K562 (cell line): ENCODE measurements around the gene NRXN3. TPM values are rescaled to one million over a fixed set of nuclear protein-coding genes. Genes with fewer than 3 reads are reported as not detected.

Experiments
- ATAC-seq: fragments of 200-7000 bp; cut with Tn5 transposase; 3 replicates; pipeline ENCODE4 v1.9.1; 2020; ENCODE audit warnings: moderate library complexity
- BruUV-seq: library from RNA; stranded (reverse); fragments of 400-500 nt; replicated peaks from 2 replicates; lab custom pipeline; 2021; lab: Mats Ljungman, UMichigan
- CTCF ChIA-PET: fragments of 300-600 bp; formaldehyde crosslinking; extraction: SDS; loops from one replicate; lab custom pipeline; 2021; ENCODE audit warnings: low intra/inter-chr PET ratio; lab: Yijun Ruan, JAX
- POLR2A ChIA-PET: fragments of 300-600, 350-650 bp; sonication (Branson Sonifier 250); formaldehyde crosslinking; extraction: SDS; loops from one replicate; lab custom pipeline; 2021; ENCODE audit warnings: antibody characterized with exemption, inconsistent platforms; lab: Yijun Ruan, JAX
- DNase-seq, 4 experiments: peaks; one replicate each; pipeline versions ENCODE4 v3.0.0 to v3.0.0-alpha.2; 2011 to 2018; ENCODE audit warnings: low spot score in 3 of 4, mixed read lengths in 3 of 4; ENCODE audit errors: extremely low read depth in 1 of 4
- FAIRE-seq: peaks from 2 replicates; lab custom pipeline; 2011; peaks lifted over from hg19 to GRCh38; lab: Jason Lieb, UNC
- H2AFZ ChIP-seq: 2 replicates; pipeline ENCODE4 v1.6.0; 2011; ENCODE audit warnings: low read depth, low read length, control low read depth, inconsistent platforms
- H3K27ac ChIP-seq: fragments of 200-600 bp; 3 replicates; pipeline ENCODE4 v1.8.0; 2011; ENCODE audit warnings: low read depth, mild to moderate bottlenecking, control low read depth, inconsistent platforms, low read length, moderate library complexity, mixed read lengths; ENCODE audit errors: extremely low read depth
- H3K27me3 ChIP-seq, 2 experiments: fragments of 300-600 bp in 1 of 2; 2 replicates in 1 of 2; 3 replicates in 1 of 2; pipeline versions ENCODE4 v1.6.0 to v1.8.0; 2011; ENCODE audit warnings: inconsistent platforms in 2 of 2, low read length in 2 of 2, mild to moderate bottlenecking in 1 of 2, mixed read lengths in 1 of 2, moderate library complexity in 1 of 2; ENCODE audit not compliant: control insufficient read depth in 2 of 2, insufficient read depth in 2 of 2
- H3K36me3 ChIP-seq: fragments of 300-600 bp; 3 replicates; pipeline ENCODE4 v1.8.0; 2011; ENCODE audit warnings: mild to moderate bottlenecking, low read length, inconsistent platforms; ENCODE audit not compliant: control insufficient read depth, insufficient read depth
- H3K4me1 ChIP-seq, 2 experiments: fragments of 200-600 bp in 1 of 2; replicated peaks in 1 of 2; 2 replicates in 1 of 2; 3 replicates in 1 of 2; pipeline versions ENCODE4 v1.5.1 to v1.8.0; 2011; ENCODE audit warnings: inconsistent platforms in 2 of 2, low read length in 2 of 2, mild to moderate bottlenecking in 1 of 2, mixed read lengths in 1 of 2, moderate library complexity in 1 of 2; ENCODE audit not compliant: control insufficient read depth in 2 of 2, insufficient read depth in 2 of 2
- H3K4me2 ChIP-seq: 2 replicates; pipeline ENCODE4 v1.6.1; 2011; ENCODE audit warnings: low read length, control low read depth, inconsistent platforms, mixed read lengths; ENCODE audit not compliant: insufficient read depth
- H3K4me3 ChIP-seq: fragments of 200-600 bp; sonication (generic), shearing (Covaris generic); 2 replicates; pipeline ENCODE4 v1.5.1; 2016; ENCODE audit warnings: control low read depth, inconsistent platforms
- H3K79me2 ChIP-seq: fragments of 200-600 bp; 3 replicates; pipeline ENCODE4 v1.8.0; 2011; ENCODE audit warnings: low read length, inconsistent platforms; ENCODE audit not compliant: control insufficient read depth, insufficient read depth
- H3K9ac ChIP-seq, 2 experiments: 2 replicates each; pipeline versions ENCODE4 v1.6.0 to v1.6.1; 2011; ENCODE audit warnings: low read depth in 2 of 2, low read length in 2 of 2, control low read depth in 1 of 2, inconsistent platforms in 1 of 2, mild to moderate bottlenecking in 1 of 2, mixed read lengths in 1 of 2; ENCODE audit not compliant: insufficient read depth in 1 of 2
- H3K9me1 ChIP-seq: one replicate; pipeline ENCODE4 v1.6.0; 2011; ENCODE audit warnings: inconsistent platforms, mild to moderate bottlenecking, low read length, moderate library complexity; ENCODE audit not compliant: control insufficient read depth, insufficient read depth
- H3K9me3 ChIP-seq: replicated peaks from 2 replicates; pipeline ENCODE4 v1.5.1; 2011; ENCODE audit warnings: low read depth, low read length, inconsistent platforms; ENCODE audit not compliant: control insufficient read depth, insufficient read depth
- H4K20me1 ChIP-seq: replicated peaks from 2 replicates; pipeline ENCODE4 v1.6.1; 2011; ENCODE audit warnings: low read length, inconsistent platforms, mixed read lengths; ENCODE audit not compliant: control insufficient read depth, insufficient read depth
- MXI1 ChIP-seq: IDR thresholded peaks from 2 replicates; pipeline ENCODE4 v1.6.1; 2011; ENCODE audit warnings: low read depth, mild to moderate bottlenecking, improper control_type of control experiment, low read length
- RERE ChIP-seq: sonication (generic); formaldehyde crosslinking; IDR thresholded peaks from 2 replicates; pipeline ENCODE4 v1.8.0; 2023; ENCODE audit warnings: missing genetic modification reagents, mild to moderate bottlenecking, borderline replicate concordance
- YY1 ChIP-seq, 3 experiments: IDR thresholded peaks; 2 replicates each; pipeline ENCODE4 v1.6.1; 2011; ENCODE audit warnings: low read length in 2 of 3, mild to moderate bottlenecking in 2 of 3, moderate library complexity in 2 of 3, borderline replicate concordance in 1 of 3, control low read depth in 1 of 3, low read depth in 1 of 3; ENCODE audit not compliant: insufficient read depth in 3 of 3, insufficient replicate concordance in 2 of 3, control insufficient read depth in 1 of 3, insufficient read length in 1 of 3; ENCODE audit errors: extremely low read depth in 1 of 3
- ZEB2 ChIP-seq: fragments of 450-650 bp; IDR thresholded peaks from 2 replicates; pipeline ENCODE4 v1.6.1; 2016
- WGBS: fragments of 100-300 bp; shearing (Covaris generic); methylation state at CpG from one replicate; pipeline ENCODE4 v1.1.6; 2016; ENCODE audit warnings: low coverage, mixed read lengths; ENCODE audit not compliant: insufficient coverage; ENCODE audit errors: missing lambda C conversion rate; 5-methylcytosine and 5-hydroxymethylcytosine counted together
- in situ Hi-C: fragments of 300-500 bp; cut with MboI; formaldehyde crosslinking; loops from 4 replicates; pipeline ENCODE4 v1.15.0; 2018; ENCODE audit warnings: inconsistent platforms, mixed read lengths
- intact Hi-C: fragments of 100-400 bp; cut with micrococcal nuclease; formaldehyde crosslinking; loops from 2 replicates; pipeline ENCODE4 v1.14.2; 2022
- polyA plus RNA-seq, 8 experiments: library from polyadenylated mRNA; depleted of rRNA in 4 of 8; stranded (reverse) in 5 of 8; unstranded in 3 of 8; fragments of >200 nt; fragmentation: Nextera tagmentation in 2 of 8; fragmentation: Illumina TruSeq in 1 of 8; extraction: Ambion mirVana in 2 of 8; extraction: Trizol in 1 of 8; gene quantifications; 2 replicates each; pipeline versions ENCODE4 v1.2.1 to v1.2.3, GENCODE V29; 2011 to 2014; ENCODE audit warnings: inconsistent platforms in 1 of 8, missing spikeins in 1 of 8
- total RNA-seq, 7 experiments: library from RNA; depleted of rRNA in 6 of 7; stranded (reverse); fragments of >200 nt in 6 of 7; fragmentation: Illumina TruSeq in 2 of 7; extraction: Trizol in 2 of 7; gene quantifications; 2 replicates each; pipeline versions ENCODE4 v1.2.1 to v1.2.3, GENCODE V29; 2011 to 2021; ENCODE audit warnings: low replicate concordance in 1 of 7

NRXN3 gene
- total and polyA plus RNA-seq, 9 of the 15 experiments (the other 6 are each of a cell fraction or from before 2014, with no cell fraction given): 0.09 TPM; not detected in 8

- no peak for TF ChIP-seq YY1 (IDR thresholded peaks at IDR 0.05; ENCODE audit: borderline replicate concordance in 1 of 3, control insufficient read depth in 1 of 3, extremely low read depth in 1 of 3, insufficient read depth in 3 of 3, insufficient read length in 1 of 3, insufficient replicate concordance in 2 of 3, low read depth in 1 of 3, low read length in 2 of 3)
Observed at GRCh38 chr14:78170203-78170602, at the start of gene NRXN3 (continued).

GRCh38 chr14:78122436-78122835 is 47.7 kb upstream of the NRXN3 start:
- H3K4me1 ChIP-seq: no peaks in the 10 kb centered on the region
- H3K9me3 ChIP-seq: no peaks in the 10 kb centered on the region
- H2AFZ ChIP-seq: no peak overlapping the region
- TF ChIP-seq MXI1 (no peak), RERE (CRISPR knock-in tag) (no peak), ZEB2 (no peak)
- BruUV-seq: no TSS peak
- DNase-seq (no peak), FAIRE-seq (no peak), ATAC-seq (no peak)
- 0% methylated on average over 5 of the region's 5 CpGs for whole genome bisulfite sequencing
- in situ Hi-C loops (no loop called here), intact Hi-C loops (no loop called here)
- no peaks in the 10 kb centered on the region for H3K9me1 ChIP-seq
- peaks cover 0 to 4% of the 10 kb centered on the region in 2 experiments; a peak in 1 of 5 replicates for H3K27me3 ChIP-seq
- no peak overlapping the region for H3K27ac ChIP-seq
- H3K36me3 ChIP-seq: no peaks in the 10 kb centered on the region
- ChIA-PET CTCF (no interaction called here), POLR2A (interaction anchor here (0.6 kb wide), 1 partner anchor 213 kb away, joined by 3 read pairs; no protein-coding TSS in a partner anchor)
- H4K20me1 ChIP-seq: no peaks in the 10 kb centered on the region
- H3K9ac ChIP-seq: no peak overlapping the region
- no peaks in the 10 kb centered on the region for H3K79me2 ChIP-seq
- H3K4me3 ChIP-seq: no peak overlapping the region
- H3K4me2 ChIP-seq: no peak overlapping the region
